ENCODE data around the gene LCOR. TPM values are rescaled to one million over a fixed set of nuclear protein-coding genes. Genes with fewer than 3 reads are reported as not detected.

The LCOR gene
- total RNA-seq, 2 donors from 2014 or later, result 58.7 to 70.2 TPM

GRCh38 chr10:97013983-97014382 is 181.9 kb downstream of the LCOR start:
- Mint-ChIP-seq H3K27ac (peak overlapping the region in 1 of 2 donors; percentile 86), H3K27me3 (no peaks in the 10 kb centered on the region)
- no peak for ATAC-seq

GRCh38 chr10:97015240-97015639 is 183.1 kb downstream of the LCOR start:
- no peaks in the 10 kb centered on the region for H3K9me3 Mint-ChIP-seq
- DNase-seq (ENCODE audit: low spot score) (no peak), ATAC-seq (no peak)
- peak overlapping the region; percentile 27 for H3K4me3 Mint-ChIP-seq
- H3K27ac Mint-ChIP-seq, result peak overlapping the region; percentile 7 to 86
- H3K27me3 Mint-ChIP-seq, result no peaks in the 10 kb centered on the region
- no peaks in the 10 kb centered on the region for H3K36me3 Mint-ChIP-seq
- peaks cover 11 to 21% of the 10 kb centered on the region in 2 donors for H3K4me1 Mint-ChIP-seq (ENCODE audit: low read depth in 2 of 2)

More at GRCh38 chr10:97013983-97014382, 181.9 kb downstream of the LCOR start:
- peak; percentile 38 for DNase-seq (ENCODE audit: low spot score)
- H3K9me3 Mint-ChIP-seq, result no peaks in the 10 kb centered on the region
- no peaks in the 10 kb centered on the region for H3K36me3 Mint-ChIP-seq
- H3K4me3 Mint-ChIP-seq, result no peak overlapping the region
- H3K4me1 Mint-ChIP-seq (ENCODE audit: low read depth in 2 of 2), result peaks cover 11 to 21% of the 10 kb centered on the region in 2 donors

- peaks cover 15 to 26% of the 10 kb centered on the region in 2 donors for H3K4me1 Mint-ChIP-seq (ENCODE audit: low read depth in 2 of 2)
- ATAC-seq (peak; percentile 79 to 91), DNase-seq (ENCODE audit: low spot score) (peak; percentile 73)
- H3K27ac Mint-ChIP-seq, result peak overlapping the region; percentile 88 to 94
- H3K4me3 Mint-ChIP-seq, result peak overlapping the region; percentile 79
- no peaks in the 10 kb centered on the region for H3K27me3 Mint-ChIP-seq
- H3K36me3 Mint-ChIP-seq, result no peaks in the 10 kb centered on the region
- no peaks in the 10 kb centered on the region for H3K9me3 Mint-ChIP-seq
These were observed 184.8 kb downstream of the LCOR start for GRCh38 chr10:97016728-97017473.

GRCh38 chr10:97017474-97017903 is 185.4 kb downstream of the LCOR start:
- Mint-ChIP-seq H3K4me1 (ENCODE audit: low read depth in 2 of 2) (peaks cover 15 to 29% of the 10 kb centered on the region in 2 donors), H3K4me3 (peak overlapping the region; percentile 79), H3K27me3 (no peaks in the 10 kb centered on the region), H3K27ac (peak overlapping the region; percentile 88 to 94), H3K36me3 (no peaks in the 10 kb centered on the region), H3K9me3 (no peaks in the 10 kb centered on the region)
- DNase-seq (ENCODE audit: low spot score) (no peak), ATAC-seq (no peak)

- H3K36me3 Mint-ChIP-seq, result no peaks in the 10 kb centered on the region
- no peak overlapping the region for H3K4me3 Mint-ChIP-seq
- H3K4me1 Mint-ChIP-seq (ENCODE audit: low read depth in 2 of 2), result peaks cover 15 to 34% of the 10 kb centered on the region in 2 donors
- peak; percentile 48 for DNase-seq (ENCODE audit: low spot score)
- H3K9me3 Mint-ChIP-seq, result no peaks in the 10 kb centered on the region
- H3K27me3 Mint-ChIP-seq, result no peaks in the 10 kb centered on the region
- H3K27ac Mint-ChIP-seq, result no peak overlapping the region
- no peak for ATAC-seq
These were observed 186.4 kb downstream of the LCOR start for GRCh38 chr10:97018251-97019212.

GRCh38 chr10:97019213-97019844 is 187.2 kb downstream of the LCOR start:
- DNase-seq (ENCODE audit: low spot score), result peak; percentile 31
- no peak overlapping the region for H3K27ac Mint-ChIP-seq
- no peaks in the 10 kb centered on the region for H3K36me3 Mint-ChIP-seq
- no peaks in the 10 kb centered on the region for H3K9me3 Mint-ChIP-seq
- ATAC-seq, result no peak
- H3K4me1 Mint-ChIP-seq (ENCODE audit: low read depth in 2 of 2), result peaks cover 17 to 34% of the 10 kb centered on the region in 2 donors
- no peaks in the 10 kb centered on the region for H3K27me3 Mint-ChIP-seq
- H3K4me3 Mint-ChIP-seq, result no peak overlapping the region

- no peak for ATAC-seq
- Mint-ChIP-seq H3K4me1 (ENCODE audit: low read depth in 2 of 2) (peaks cover 20 to 26% of the 10 kb centered on the region in 2 donors), H3K9me3 (no peaks in the 10 kb centered on the region), H3K27ac (peak overlapping the region in 1 of 2 donors; percentile 50), H3K36me3 (no peaks in the 10 kb centered on the region), H3K27me3 (no peaks in the 10 kb centered on the region), H3K4me3 (no peak overlapping the region)
- DNase-seq (ENCODE audit: low spot score), result peak; percentile 58
These were observed 188.6 kb downstream of the LCOR start for GRCh38 chr10:97020452-97021400.

GRCh38 chr10:97022616-97023015 is 190.5 kb downstream of the LCOR start:
- Mint-ChIP-seq H3K27me3 (no peaks in the 10 kb centered on the region), H3K36me3 (no peaks in the 10 kb centered on the region), H3K4me3 (no peak overlapping the region), H3K27ac (no peak overlapping the region), H3K9me3 (no peaks in the 10 kb centered on the region), H3K4me1 (ENCODE audit: low read depth in 2 of 2) (peaks cover 10 to 13% of the 10 kb centered on the region in 2 donors)
- DNase-seq (ENCODE audit: low spot score) (peak; percentile 15), ATAC-seq (no peak)

- Mint-ChIP-seq H3K9me3 (no peaks in the 10 kb centered on the region), H3K36me3 (no peaks in the 10 kb centered on the region), H3K4me1 (ENCODE audit: low read depth in 2 of 2) (peaks cover 10 to 13% of the 10 kb centered on the region in 2 donors), H3K27ac (peak overlapping the region in 1 of 2 donors; percentile 36), H3K27me3 (peaks cover 0 to 4% of the 10 kb centered on the region in 2 donors), H3K4me3 (no peak overlapping the region)
- ATAC-seq (no peak), DNase-seq (ENCODE audit: low spot score) (peak; percentile 42)
These were observed 191.5 kb downstream of the LCOR start for GRCh38 chr10:97023401-97024167.

- DNase-seq (ENCODE audit: low spot score), result peak; percentile 23
- H3K27ac Mint-ChIP-seq, result peak overlapping the region in 1 of 2 donors; percentile 36
- peaks cover 10 to 13% of the 10 kb centered on the region in 2 donors for H3K4me1 Mint-ChIP-seq (ENCODE audit: low read depth in 2 of 2)
- no peaks in the 10 kb centered on the region for H3K36me3 Mint-ChIP-seq
- ATAC-seq, result no peak
- no peaks in the 10 kb centered on the region for H3K9me3 Mint-ChIP-seq
- no peak overlapping the region for H3K4me3 Mint-ChIP-seq
- H3K27me3 Mint-ChIP-seq, result peaks cover 0 to 4% of the 10 kb centered on the region in 2 donors
These were observed 192.3 kb downstream of the LCOR start for GRCh38 chr10:97024168-97025073.

- Mint-ChIP-seq H3K27me3 (peaks cover 0 to 4% of the 10 kb centered on the region in 2 donors), H3K36me3 (no peaks in the 10 kb centered on the region), H3K9me3 (no peaks in the 10 kb centered on the region), H3K27ac (peak overlapping the region in 1 of 2 donors; percentile 25), H3K4me1 (ENCODE audit: low read depth in 2 of 2) (peaks cover 10 to 13% of the 10 kb centered on the region in 2 donors), H3K4me3 (no peak overlapping the region)
- ATAC-seq (peak in 1 of 2 donors; percentile 69), DNase-seq (ENCODE audit: low spot score) (peak; percentile 74)
These were observed 193.6 kb downstream of the LCOR start for GRCh38 chr10:97025613-97026242.
